HG02759 (cell line): ENCODE data around the gene CCDC167.

Experiments
- ATAC-seq: cut with Tn5 transposase; IDR thresholded peaks from one replicate; pipeline ENCODE4 v1.9.1; 2021; ENCODE audit warnings: mild to moderate bottlenecking, moderate library complexity; ENCODE audit not compliant: unreplicated experiment

The CCDC167 gene

GRCh38 chr6:37531026-37531425 lies 31.3 kb upstream of the CCDC167 start:
- ATAC-seq = no peak

- no peak for ATAC-seq
These were observed 30.6 kb upstream of the CCDC167 start for GRCh38 chr6:37530297-37530696.

GRCh38 chr6:37528541-37528940 lies 28.8 kb upstream of the CCDC167 start:
- no peak for ATAC-seq

- ATAC-seq = no peak
These were observed 26.0 kb upstream of the CCDC167 start for GRCh38 chr6:37525460-37526357.

GRCh38 chr6:37524970-37525318 lies 25.3 kb upstream of the CCDC167 start:
- no peak for ATAC-seq

- no peak for ATAC-seq
These were observed 24.6 kb upstream of the CCDC167 start for GRCh38 chr6:37524025-37524969.

GRCh38 chr6:37523412-37523811 lies 23.7 kb upstream of the CCDC167 start:
- ATAC-seq = no peak

- no peak for ATAC-seq
These were observed 23.1 kb upstream of the CCDC167 start for GRCh38 chr6:37522836-37523235.

DNA sequence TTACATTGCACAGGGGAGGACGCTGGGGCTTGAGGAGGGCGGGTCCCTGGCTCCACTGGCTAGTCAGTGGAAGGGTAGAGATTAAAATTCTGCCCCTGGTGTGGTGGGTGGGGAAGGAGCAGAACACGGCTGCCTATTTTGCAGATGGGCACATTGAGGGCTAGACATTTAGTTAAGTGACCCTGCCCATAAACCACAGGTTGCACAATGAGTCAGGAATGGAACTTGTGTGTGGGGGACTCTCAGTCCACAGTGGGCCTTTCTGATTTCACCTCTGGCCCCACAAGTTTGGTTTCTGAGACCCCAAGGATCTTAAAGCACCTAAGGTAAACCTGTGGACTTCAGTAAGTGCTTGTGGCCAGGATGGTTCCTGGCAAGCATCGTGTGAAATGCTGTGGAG lies 22.0 kb upstream of the CCDC167 start:
- ATAC-seq = no peak

- no peak for ATAC-seq
These were observed 21.2 kb upstream of the CCDC167 start for GRCh38 chr6:37520926-37521325.

GRCh38 chr6:37519461-37519860 lies 19.8 kb upstream of the CCDC167 start:
- ATAC-seq = no peak

- no peak for ATAC-seq
These were observed 18.4 kb upstream of the CCDC167 start for GRCh38 chr6:37518116-37518515.

DNA sequence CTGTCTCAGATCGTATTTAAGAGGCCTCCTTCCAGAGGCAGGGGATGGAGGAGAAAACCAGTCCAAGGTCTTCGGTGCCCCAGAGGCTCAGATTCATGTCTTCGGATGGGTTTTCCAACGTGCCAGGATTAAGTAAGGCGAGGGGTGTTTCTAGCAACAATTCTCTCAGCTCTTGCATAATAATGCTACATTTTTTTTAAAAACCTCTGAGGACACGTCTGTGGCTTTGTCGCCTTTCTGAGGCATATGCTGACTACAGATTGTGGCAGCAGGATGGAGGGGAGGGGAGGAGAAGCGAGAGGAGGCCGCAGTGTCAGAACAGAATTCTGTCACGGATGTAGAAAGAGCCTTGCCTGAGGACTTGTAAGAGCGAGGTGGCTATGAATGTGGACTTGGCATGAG lies 17.7 kb upstream of the CCDC167 start:
- ATAC-seq = no peak

DNA sequence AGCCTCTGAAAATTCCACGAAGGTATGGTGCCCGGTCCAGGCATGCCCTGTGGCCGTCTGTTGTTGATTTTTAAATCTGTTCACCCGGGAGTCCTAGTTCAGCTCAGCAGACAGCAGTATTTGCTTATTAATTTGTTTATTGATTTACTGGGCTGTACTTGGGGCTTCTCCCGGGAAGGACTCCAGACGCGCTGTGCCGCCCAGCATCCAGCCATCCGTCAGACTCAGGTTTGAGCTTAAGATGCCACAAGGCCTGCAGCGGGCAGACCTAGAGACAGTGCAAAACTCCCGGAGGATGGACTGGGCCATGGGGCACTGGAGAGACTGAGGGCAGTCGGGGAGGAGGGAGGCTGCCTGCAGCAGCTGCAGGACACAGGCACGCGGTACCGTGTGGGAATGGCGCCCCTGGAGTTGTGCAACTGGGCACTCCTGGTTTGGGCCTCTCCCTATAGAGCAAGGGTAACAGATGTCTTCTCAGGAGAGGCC lies 17.3 kb upstream of the CCDC167 start:
- no peak for ATAC-seq

DNA sequence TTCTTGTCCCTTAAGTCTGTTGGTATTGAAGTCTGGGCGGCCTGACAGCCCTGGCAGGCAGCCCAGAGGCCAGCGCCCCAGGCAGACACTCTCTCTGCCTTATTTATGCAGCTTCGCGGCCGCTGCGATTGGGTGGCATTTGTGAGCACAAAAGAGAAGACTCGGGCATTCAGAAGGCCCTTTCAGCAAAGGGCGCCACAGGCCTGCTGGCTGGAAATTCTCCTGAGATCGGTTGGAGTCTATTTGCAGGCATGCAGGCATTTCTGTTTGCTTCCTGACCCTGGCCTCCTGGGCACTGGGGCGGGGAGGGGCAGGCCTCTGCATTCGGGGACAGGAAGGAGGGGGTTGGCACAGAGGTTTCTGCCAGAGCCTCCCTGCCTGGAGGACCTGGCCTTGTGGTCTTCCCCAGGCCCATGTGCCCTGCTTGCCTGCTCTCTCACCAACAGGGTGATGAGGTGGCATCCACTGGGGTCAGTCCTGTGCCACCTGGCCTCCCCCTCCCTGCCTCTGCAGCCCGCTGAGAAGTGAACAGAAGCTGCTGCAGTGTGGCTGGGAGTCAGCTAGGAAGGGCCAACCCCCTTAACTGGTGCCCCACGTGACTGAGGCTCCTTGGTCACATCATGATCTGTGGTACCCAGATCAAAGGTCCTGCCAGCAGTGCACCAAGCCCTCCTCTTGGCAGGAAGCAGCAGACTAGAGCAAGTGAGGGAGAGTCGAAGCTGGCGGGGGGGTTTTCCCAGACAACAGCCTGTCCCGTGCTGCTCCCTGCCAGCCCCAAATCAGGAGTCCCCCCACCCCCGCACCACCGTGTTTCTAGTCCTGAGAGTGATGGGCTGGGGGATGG lies 16.6 kb upstream of the CCDC167 start:
- peak; percentile 72 for ATAC-seq

GRCh38 chr6:37515712-37516075 lies 16.0 kb upstream of the CCDC167 start:
- ATAC-seq = no peak

- ATAC-seq = no peak
These were observed 15.1 kb upstream of the CCDC167 start for GRCh38 chr6:37514837-37515236.

DNA sequence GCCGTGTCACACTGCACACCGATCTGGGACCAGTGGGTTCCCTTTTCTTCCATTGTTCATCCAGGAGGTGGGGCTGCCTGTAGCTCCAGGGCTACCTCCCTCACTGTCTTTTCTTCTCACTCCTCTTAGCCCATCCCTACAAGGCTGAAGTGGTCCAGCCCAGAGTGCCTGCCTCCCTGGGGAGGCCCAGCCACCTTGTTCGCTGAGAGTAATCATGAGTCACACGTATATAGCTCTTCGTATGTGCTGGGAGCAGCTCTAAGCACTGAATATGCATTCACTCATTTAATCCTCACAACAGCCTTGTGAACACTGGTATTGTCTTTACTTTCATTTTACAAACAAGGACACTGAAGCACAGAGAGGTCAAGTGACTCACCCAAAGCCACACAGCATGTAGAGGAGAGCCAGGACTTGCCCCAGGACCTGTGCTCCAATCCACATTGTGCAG lies 14.7 kb upstream of the CCDC167 start:
- ATAC-seq = no peak

DNA sequence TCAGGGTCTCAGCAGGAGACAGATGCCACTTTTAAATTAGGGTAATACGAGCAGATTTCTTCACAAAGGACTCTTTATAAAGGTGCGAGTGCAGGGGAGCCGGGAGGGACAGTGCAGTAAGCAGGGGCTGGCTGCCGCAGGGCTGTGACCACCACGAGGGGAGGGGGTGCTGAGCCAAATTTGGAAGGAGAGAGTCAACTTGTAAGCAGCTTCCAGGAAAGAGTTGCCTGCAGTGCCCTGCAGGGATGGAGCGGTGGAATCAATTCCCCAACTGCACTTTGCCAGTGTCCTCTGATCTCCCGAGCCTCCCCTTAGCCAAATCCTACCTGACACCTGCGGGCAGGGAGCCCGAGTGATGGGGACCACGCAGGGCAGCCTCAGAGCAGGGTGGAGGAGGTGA lies 13.9 kb upstream of the CCDC167 start:
- ATAC-seq = no peak

- ATAC-seq = no peak
These were observed 13.5 kb upstream of the CCDC167 start for GRCh38 chr6:37513155-37513554.
